Uterus (tissue), 2 donors: ENCODE measurements around the gene RGS9BP.

ENCODE experiments used
- POLR2A ChIP-seq, 2 donors: fragments of 450-650 bp; IDR thresholded peaks; one replicate each; pipeline ENCODE4 v1.6.1; 2016; ENCODE audit warnings: antibody characterized with exemption in 2 of 2, mild to moderate bottlenecking in 1 of 2, moderate library complexity in 1 of 2
- TF ChIP-seq, protein P1 (sequence below), 4 experiments: fragments of 200-600 bp in 2 of 4; fragments of 450-650 bp in 2 of 4; sonication (generic) in 2 of 4; IDR thresholded peaks; one replicate each; pipeline ENCODE4 v1.5.1; 2016 to 2019; ENCODE audit warnings: antibody characterized with exemption in 4 of 4, mild to moderate bottlenecking in 2 of 4, moderate library complexity in 1 of 4

DNA sequence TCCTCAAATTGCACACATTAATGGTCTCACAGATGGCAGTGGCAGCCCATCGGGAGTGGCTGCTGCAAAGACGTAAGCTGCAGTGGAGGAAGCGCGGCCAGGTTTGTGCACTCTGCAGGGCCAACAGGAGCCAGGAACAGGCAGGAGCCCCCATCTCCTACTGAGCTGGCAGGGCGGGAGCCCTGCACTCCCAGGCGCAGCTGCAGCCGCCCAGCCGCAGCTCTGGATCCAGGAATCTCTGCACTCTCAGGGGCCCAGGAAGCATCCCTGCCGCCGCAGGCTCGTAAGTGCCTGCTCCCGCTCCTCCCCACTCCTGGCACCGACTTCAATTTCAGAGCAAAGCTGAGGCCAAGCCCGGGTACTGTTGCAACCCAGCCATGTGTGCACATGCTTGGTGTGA, 38.2 kb upstream of the RGS9BP start:
- no peak for TF ChIP-seq POLR2A (IDR thresholded peaks at IDR 0.05)
- TF ChIP-seq, protein P1, sequence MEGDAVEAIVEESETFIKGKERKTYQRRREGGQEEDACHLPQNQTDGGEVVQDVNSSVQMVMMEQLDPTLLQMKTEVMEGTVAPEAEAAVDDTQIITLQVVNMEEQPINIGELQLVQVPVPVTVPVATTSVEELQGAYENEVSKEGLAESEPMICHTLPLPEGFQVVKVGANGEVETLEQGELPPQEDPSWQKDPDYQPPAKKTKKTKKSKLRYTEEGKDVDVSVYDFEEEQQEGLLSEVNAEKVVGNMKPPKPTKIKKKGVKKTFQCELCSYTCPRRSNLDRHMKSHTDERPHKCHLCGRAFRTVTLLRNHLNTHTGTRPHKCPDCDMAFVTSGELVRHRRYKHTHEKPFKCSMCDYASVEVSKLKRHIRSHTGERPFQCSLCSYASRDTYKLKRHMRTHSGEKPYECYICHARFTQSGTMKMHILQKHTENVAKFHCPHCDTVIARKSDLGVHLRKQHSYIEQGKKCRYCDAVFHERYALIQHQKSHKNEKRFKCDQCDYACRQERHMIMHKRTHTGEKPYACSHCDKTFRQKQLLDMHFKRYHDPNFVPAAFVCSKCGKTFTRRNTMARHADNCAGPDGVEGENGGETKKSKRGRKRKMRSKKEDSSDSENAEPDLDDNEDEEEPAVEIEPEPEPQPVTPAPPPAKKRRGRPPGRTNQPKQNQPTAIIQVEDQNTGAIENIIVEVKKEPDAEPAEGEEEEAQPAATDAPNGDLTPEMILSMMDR (IDR thresholded peaks at IDR 0.05), result no peak
